ENCODE data around the gene ARMCX2. TPM values are rescaled to one million over a fixed set of nuclear protein-coding genes. Genes with fewer than 3 reads are reported as not detected.
"Not testable (repeated sequence)": the region's sequence is repeated elsewhere in the genome, so short reads cannot be mapped to it uniquely, and the experiment has no call there.

ARMCX2 gene
- total RNA-seq, 1 experiment from 2014 or later: 0.17 TPM

- Histone ChIP-seq H3K27ac (ENCODE audit: low read depth, low read length) (no peak overlapping the region), H3K4me1 (ENCODE audit: control insufficient read depth in 1 of 2, insufficient read depth in 2 of 2, low read length in 2 of 2) (no peaks in the 10 kb centered on the region), H3K36me3 (ENCODE audit: control insufficient read depth in 1 of 2, insufficient read depth in 2 of 2, low read length in 2 of 2) (no peaks in the 10 kb centered on the region), H4K20me1 (ENCODE audit: insufficient read depth) (no peaks in the 10 kb centered on the region), H3K4me3 (replicated peaks in 1 of 2; ENCODE audit: low read depth in 1 of 2, low read length in 2 of 2) (no peak overlapping the region), H3K27me3 (ENCODE audit: insufficient read depth, low read length) (0 out of 2 replicates have a peak, but pooled peaks cover 2% of the 10 kb centered on the region), H3K9me2 (ENCODE audit: insufficient read depth) (no peaks in the 10 kb centered on the region), H3K4me2 (ENCODE audit: low read length) (no peak overlapping the region), H2AFZ (ENCODE audit: low read depth, low read length, poor library complexity, severe bottlenecking) (no peak overlapping the region), H3K9me3 (ENCODE audit: control insufficient read depth in 1 of 2, insufficient read depth in 1 of 2, low read depth in 1 of 2, low read length in 2 of 2) (no peaks in the 10 kb centered on the region), H3K79me2 (ENCODE audit: insufficient read depth, low read length) (no peaks in the 10 kb centered on the region), H3K9ac (ENCODE audit: low read length) (no peak overlapping the region)
- no TSS peak for BruUV-seq (replicated peaks)
- ChIA-PET RAD21 (ENCODE audit: low non-redundant PET in 1 of 2, low total read pairs in 2 of 2, uncharacterized antibody in 2 of 2, unreplicated experiment in 2 of 2) (no interaction called here), CTCF (no interaction called here), POLR2A (no interaction called here)
- DNase-seq (ENCODE audit: low read depth, low spot score): no peak
- intact Hi-C loops (cut with micrococcal nuclease): no loop called here
- no peak for ATAC-seq
- TF ChIP-seq RAD21 (IDR thresholded peaks at IDR 0.05; ENCODE audit: low read depth) (no peak), POLR2A (IDR thresholded peaks at IDR 0.05; ENCODE audit: borderline replicate concordance, extremely low read depth, insufficient read depth, insufficient read length) (no peak), ZNF274 (IDR thresholded peaks at IDR 0.05; ENCODE audit: low read depth, low read length) (no peak), MAX (IDR thresholded peaks at IDR 0.05) (no peak)
Measured at GRCh38 chrX:101655534-101655933, 4.1 kb downstream of the ARMCX2 start.

- H3K9me3 ChIP-seq (ENCODE audit: control insufficient read depth in 1 of 2, insufficient read depth in 1 of 2, low read depth in 1 of 2, low read length in 2 of 2); H3K79me2 ChIP-seq (ENCODE audit: insufficient read depth, low read length); BruUV-seq (replicated peaks); H3K9me2 ChIP-seq (ENCODE audit: insufficient read depth); H3K4me2 ChIP-seq (ENCODE audit: low read length); H3K27me3 ChIP-seq (ENCODE audit: insufficient read depth, low read length); POLR2A ChIA-PET; H3K36me3 ChIP-seq (ENCODE audit: control insufficient read depth in 1 of 2, insufficient read depth in 2 of 2, low read length in 2 of 2); H3K4me3 ChIP-seq (replicated peaks in 1 of 2; ENCODE audit: low read depth in 1 of 2, low read length in 2 of 2); RAD21 ChIA-PET (ENCODE audit: low non-redundant PET in 1 of 2, low total read pairs in 2 of 2, uncharacterized antibody in 2 of 2, unreplicated experiment in 2 of 2); intact Hi-C loops (cut with micrococcal nuclease); H3K9ac ChIP-seq (ENCODE audit: low read length); ATAC-seq; H4K20me1 ChIP-seq (ENCODE audit: insufficient read depth); CTCF ChIA-PET; H3K4me1 ChIP-seq (ENCODE audit: control insufficient read depth in 1 of 2, insufficient read depth in 2 of 2, low read length in 2 of 2); H3K27ac ChIP-seq (ENCODE audit: low read depth, low read length); H2AFZ ChIP-seq (ENCODE audit: low read depth, low read length, poor library complexity, severe bottlenecking); DNase-seq (ENCODE audit: low read depth, low spot score): not testable (repeated sequence)
Measured at GRCh38 chrX:101647716-101648115, 11.9 kb downstream of the ARMCX2 start.

- H3K4me1 ChIP-seq (ENCODE audit: control insufficient read depth in 1 of 2, insufficient read depth in 2 of 2, low read length in 2 of 2): no peaks in the 10 kb centered on the region
Measured at GRCh38 chrX:101642093-101642492, 17.6 kb downstream of the ARMCX2 start.

More at GRCh38 chrX:101642093-101642492, 17.6 kb downstream of the ARMCX2 start:
- no peak for TF ChIP-seq SRF (IDR thresholded peaks at IDR 0.05; ENCODE audit: low read depth)
- TF ChIP-seq TCF7L2 (IDR thresholded peaks at IDR 0.05; ENCODE audit: borderline replicate concordance, extremely low read depth, insufficient read depth, insufficient read length): no peak
- no peak for TF ChIP-seq CEBPB (IDR thresholded peaks at IDR 0.05; ENCODE audit: low read depth)
- TF ChIP-seq FOSL1 (IDR thresholded peaks at IDR 0.05; ENCODE audit: low read depth): no peak
- TF ChIP-seq POLR2AphosphoS5 (IDR thresholded peaks at IDR 0.05; ENCODE audit: low read depth, low read length): no peak
- no peak for TF ChIP-seq ZNF274 (IDR thresholded peaks at IDR 0.05; ENCODE audit: low read depth, low read length)
- no peak for TF ChIP-seq MAX (IDR thresholded peaks at IDR 0.05)
- no peak for TF ChIP-seq EZH2 (IDR thresholded peaks at IDR 0.05)
- TF ChIP-seq EGR1 (IDR thresholded peaks at IDR 0.05; ENCODE audit: low read depth): no peak
- no peak for TF ChIP-seq RAD21 (IDR thresholded peaks at IDR 0.05; ENCODE audit: low read depth)
- TF ChIP-seq POLR2A (IDR thresholded peaks at IDR 0.05; ENCODE audit: borderline replicate concordance, extremely low read depth, insufficient read depth, insufficient read length): no peak
- TF ChIP-seq SP1 (IDR thresholded peaks at IDR 0.05; ENCODE audit: low read depth): no peak
- no peak for TF ChIP-seq SIN3A (IDR thresholded peaks at IDR 0.05; ENCODE audit: low read depth)
- no peak for TF ChIP-seq CBX3 (IDR thresholded peaks at IDR 0.05; ENCODE audit: low read depth)
- Histone ChIP-seq H3K27me3 (ENCODE audit: insufficient read depth, low read length) (no peaks in the 10 kb centered on the region), H3K79me2 (ENCODE audit: insufficient read depth, low read length) (no peaks in the 10 kb centered on the region), H3K36me3 (ENCODE audit: control insufficient read depth in 1 of 2, insufficient read depth in 2 of 2, low read length in 2 of 2) (no peaks in the 10 kb centered on the region), H2AFZ (ENCODE audit: low read depth, low read length, poor library complexity, severe bottlenecking) (no peak overlapping the region), H3K9me2 (ENCODE audit: insufficient read depth) (no peaks in the 10 kb centered on the region), H3K4me2 (ENCODE audit: low read length) (no peak overlapping the region), H3K4me3 (replicated peaks in 1 of 2; ENCODE audit: low read depth in 1 of 2, low read length in 2 of 2) (no peak overlapping the region), H3K9ac (ENCODE audit: low read length) (no peak overlapping the region), H3K27ac (ENCODE audit: low read depth, low read length) (no peak overlapping the region), H3K9me3 (ENCODE audit: control insufficient read depth in 1 of 2, insufficient read depth in 1 of 2, low read depth in 1 of 2, low read length in 2 of 2) (no peaks in the 10 kb centered on the region), H4K20me1 (ENCODE audit: insufficient read depth) (no peaks in the 10 kb centered on the region)
- intact Hi-C loops (cut with micrococcal nuclease): no loop called here
- POLR2A ChIA-PET: no interaction called here
- ATAC-seq (no peak), DNase-seq (ENCODE audit: low read depth, low spot score) (no peak)
- RAD21 ChIA-PET (ENCODE audit: low non-redundant PET in 1 of 2, low total read pairs in 2 of 2, uncharacterized antibody in 2 of 2, unreplicated experiment in 2 of 2): no interaction called here
- CTCF ChIA-PET: no interaction called here
- no TSS peak for BruUV-seq (replicated peaks)

Measured in HCT116 (cell line).